ENCODE results near the gene LYPLA2. TPM values are rescaled to one million over a fixed set of nuclear protein-coding genes. Genes with fewer than 3 reads are reported as not detected.

LYPLA2 gene
- total and polyA plus RNA-seq, 12 donors = 26.0 to 91.3 (median 51.6) TPM

GRCh38 chr1:23759277-23759676 lies 31.7 kb upstream of the LYPLA2 start:
- no peak for TF ChIP-seq POLR2A (IDR thresholded peaks at IDR 0.05)
- TF ChIP-seq, protein P1, sequence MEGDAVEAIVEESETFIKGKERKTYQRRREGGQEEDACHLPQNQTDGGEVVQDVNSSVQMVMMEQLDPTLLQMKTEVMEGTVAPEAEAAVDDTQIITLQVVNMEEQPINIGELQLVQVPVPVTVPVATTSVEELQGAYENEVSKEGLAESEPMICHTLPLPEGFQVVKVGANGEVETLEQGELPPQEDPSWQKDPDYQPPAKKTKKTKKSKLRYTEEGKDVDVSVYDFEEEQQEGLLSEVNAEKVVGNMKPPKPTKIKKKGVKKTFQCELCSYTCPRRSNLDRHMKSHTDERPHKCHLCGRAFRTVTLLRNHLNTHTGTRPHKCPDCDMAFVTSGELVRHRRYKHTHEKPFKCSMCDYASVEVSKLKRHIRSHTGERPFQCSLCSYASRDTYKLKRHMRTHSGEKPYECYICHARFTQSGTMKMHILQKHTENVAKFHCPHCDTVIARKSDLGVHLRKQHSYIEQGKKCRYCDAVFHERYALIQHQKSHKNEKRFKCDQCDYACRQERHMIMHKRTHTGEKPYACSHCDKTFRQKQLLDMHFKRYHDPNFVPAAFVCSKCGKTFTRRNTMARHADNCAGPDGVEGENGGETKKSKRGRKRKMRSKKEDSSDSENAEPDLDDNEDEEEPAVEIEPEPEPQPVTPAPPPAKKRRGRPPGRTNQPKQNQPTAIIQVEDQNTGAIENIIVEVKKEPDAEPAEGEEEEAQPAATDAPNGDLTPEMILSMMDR (IDR thresholded peaks at IDR 0.05) = no peak
- peaks cover 0 to 81% of the 10 kb centered on the region in 2 donors for H3K36me3 ChIP-seq (replicated peaks in 1 of 2)
- H3K27me3 ChIP-seq = no peaks in the 10 kb centered on the region
- no peaks in the 10 kb centered on the region for H3K9me3 ChIP-seq (replicated peaks in 1 of 3)
- intact Hi-C loops (cut with DNase I) = loop anchor here in 1 of 2 donors (10.0 kb wide), 1 partner anchor 64 kb away; the partner anchor contains the start of gene RPL11
- H3K27ac ChIP-seq = peak overlapping the region in 2 of 5 donors; percentile 5 to 9
- peaks cover 0 to 3% of the 10 kb centered on the region in 2 donors for H3K4me1 ChIP-seq (replicated peaks in 1 of 2)
- no peak overlapping the region for H3K4me3 ChIP-seq
- WGBS, 4 donors = 37 to 65% (median 55%) methylated on average over 4 of the region's 4 CpGs
- DNase-seq = peak in 1 of 7 donors; percentile 50

GRCh38 chr1:23763041-23763577 lies 27.8 kb upstream of the LYPLA2 start:
- intact Hi-C loops (cut with DNase I) = no loop called here
- 89 to 94% (median 92%) methylated on average over 7 of the region's 7 CpGs for WGBS, 4 donors

DNA sequence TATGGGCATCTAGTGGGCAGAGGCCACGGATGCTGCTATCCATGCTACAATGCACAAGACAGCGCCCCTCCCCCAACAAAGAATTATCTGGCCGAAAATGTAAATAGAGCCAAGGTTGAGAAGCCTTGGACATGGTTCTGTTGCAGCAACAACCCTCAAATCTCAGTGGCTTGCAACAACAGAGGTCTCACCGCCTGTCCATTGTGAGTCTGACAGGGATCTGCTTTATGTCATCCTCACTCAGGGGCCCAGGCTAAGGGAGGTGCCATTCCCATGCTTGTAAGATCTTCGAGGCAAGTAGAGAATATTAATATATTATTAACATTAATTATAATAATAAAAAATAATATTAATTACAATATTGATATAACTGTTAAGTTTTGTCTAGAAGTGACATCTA lies 22.2 kb upstream of the LYPLA2 start:
- Histone ChIP-seq H3K27me3 (no peaks in the 10 kb centered on the region), H3K27ac (no peak overlapping the region), H3K4me3 (no peak overlapping the region), H3K9me3 (replicated peaks in 1 of 3) (no peaks in the 10 kb centered on the region), H3K4me1 (replicated peaks in 1 of 2) (peaks cover 0 to 4% of the 10 kb centered on the region in 2 donors), H3K36me3 (replicated peaks in 1 of 2) (peaks cover 0 to 6% of the 10 kb centered on the region in 2 donors)
- 78 to 84% (median 80%) methylated on average over 5 of the region's 5 CpGs for WGBS, 4 donors
- TF ChIP-seq POLR2A (IDR thresholded peaks at IDR 0.05) = no peak
- TF ChIP-seq, protein P1 (IDR thresholded peaks at IDR 0.05) = no peak
- no peak for DNase-seq
- intact Hi-C loops (cut with DNase I) = no loop called here

More at GRCh38 chr1:23763041-23763577, 27.8 kb upstream of the LYPLA2 start:
- H3K27ac ChIP-seq = no peak overlapping the region
- no peaks in the 10 kb centered on the region for H3K27me3 ChIP-seq
- no peaks in the 10 kb centered on the region for H3K9me3 ChIP-seq (replicated peaks in 1 of 3)
- H3K36me3 ChIP-seq (replicated peaks in 1 of 2) = peaks cover 0 to 42% of the 10 kb centered on the region in 2 donors
- TF ChIP-seq, protein P1 (IDR thresholded peaks at IDR 0.05) = no peak
- no peak for TF ChIP-seq POLR2A (IDR thresholded peaks at IDR 0.05)
- no peak overlapping the region for H3K4me3 ChIP-seq
- H3K4me1 ChIP-seq (replicated peaks in 1 of 2) = peaks cover 0 to 3% of the 10 kb centered on the region in 2 donors
- DNase-seq = no peak

DNA sequence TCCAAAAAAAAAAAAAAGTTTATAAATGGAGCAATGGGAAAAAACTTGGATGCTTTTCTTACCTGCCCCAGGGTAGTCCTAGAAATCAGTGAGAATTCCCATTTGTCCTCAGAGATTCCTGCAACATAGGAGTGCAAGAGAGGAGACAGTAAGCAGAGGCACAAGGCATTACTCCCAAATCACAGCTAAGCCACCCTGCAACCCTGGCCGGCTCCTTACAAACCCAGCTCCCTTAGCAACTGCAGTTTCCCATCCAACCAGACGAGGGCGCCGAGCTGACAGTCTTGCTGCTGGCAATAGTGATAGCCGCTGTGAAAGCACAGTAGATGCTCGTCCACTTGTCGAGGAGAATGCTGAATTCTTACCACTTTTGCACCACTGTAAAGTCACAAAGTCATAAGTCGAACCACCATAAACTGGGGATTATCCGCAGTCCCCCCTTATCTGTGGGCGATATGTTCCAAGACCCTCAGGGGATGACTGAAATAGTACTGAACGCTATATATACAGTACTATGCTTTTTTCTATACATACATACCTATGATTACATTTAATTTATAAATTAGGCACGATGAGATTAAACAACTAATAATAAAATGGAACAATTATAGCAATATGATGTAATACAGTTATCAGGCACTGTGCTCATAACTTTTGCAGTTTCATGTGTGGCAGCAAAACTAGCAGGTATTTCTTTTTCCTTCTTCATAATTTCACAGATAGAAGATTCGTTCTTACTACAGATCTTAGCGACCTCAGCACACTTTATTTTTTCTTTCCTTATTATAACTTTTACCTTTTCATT lies 18.7 kb upstream of the LYPLA2 start:
- Histone ChIP-seq H3K4me1 (replicated peaks in 1 of 2) (peaks cover under 1 to 8% of the 10 kb centered on the region in 2 donors), H3K27me3 (no peaks in the 10 kb centered on the region)
- TF ChIP-seq, protein P1 (IDR thresholded peaks at IDR 0.05) = peak; percentile 75 to 91 (median 86)
- TF ChIP-seq POLR2A (IDR thresholded peaks at IDR 0.05) = no peak

More for the DNA sequence above, 18.7 kb upstream of the LYPLA2 start:
- WGBS, 4 donors = 14 to 16% (median 14%) methylated on average over 9 to 14 of the region's 14 CpGs
- no peak overlapping the region for H3K27ac ChIP-seq
- no peaks in the 10 kb centered on the region for H3K9me3 ChIP-seq (replicated peaks in 1 of 3)
- intact Hi-C loops (cut with DNase I) = loop anchor here in 1 of 2 donors (10.0 kb wide), 1 partner anchor 143 kb away; the partner anchor contains the start of gene CNR2
- no peak overlapping the region for H3K4me3 ChIP-seq
- peak; percentile 84 to 97 (median 93) for DNase-seq
- peaks cover 0 to 6% of the 10 kb centered on the region in 2 donors for H3K36me3 ChIP-seq (replicated peaks in 1 of 2)
